ENCODE measurements around the gene PRMT1. TPM values are rescaled to one million over a fixed set of nuclear protein-coding genes. Genes with fewer than 3 reads are reported as not detected.

Gene PRMT1
- total and polyA plus RNA-seq, 2 donors (not counting 1 experiment from before 2014, with no cell fraction given): 175 to 310 TPM

- POLR2A ChIA-PET: interaction anchor here (0.6 to 1.2 kb wide), 3 partner anchors 87 to 296 kb away, joined by 3 to 6 read pairs (median 3); no protein-coding TSS in a partner anchor
- TF ChIP-seq, protein P1, sequence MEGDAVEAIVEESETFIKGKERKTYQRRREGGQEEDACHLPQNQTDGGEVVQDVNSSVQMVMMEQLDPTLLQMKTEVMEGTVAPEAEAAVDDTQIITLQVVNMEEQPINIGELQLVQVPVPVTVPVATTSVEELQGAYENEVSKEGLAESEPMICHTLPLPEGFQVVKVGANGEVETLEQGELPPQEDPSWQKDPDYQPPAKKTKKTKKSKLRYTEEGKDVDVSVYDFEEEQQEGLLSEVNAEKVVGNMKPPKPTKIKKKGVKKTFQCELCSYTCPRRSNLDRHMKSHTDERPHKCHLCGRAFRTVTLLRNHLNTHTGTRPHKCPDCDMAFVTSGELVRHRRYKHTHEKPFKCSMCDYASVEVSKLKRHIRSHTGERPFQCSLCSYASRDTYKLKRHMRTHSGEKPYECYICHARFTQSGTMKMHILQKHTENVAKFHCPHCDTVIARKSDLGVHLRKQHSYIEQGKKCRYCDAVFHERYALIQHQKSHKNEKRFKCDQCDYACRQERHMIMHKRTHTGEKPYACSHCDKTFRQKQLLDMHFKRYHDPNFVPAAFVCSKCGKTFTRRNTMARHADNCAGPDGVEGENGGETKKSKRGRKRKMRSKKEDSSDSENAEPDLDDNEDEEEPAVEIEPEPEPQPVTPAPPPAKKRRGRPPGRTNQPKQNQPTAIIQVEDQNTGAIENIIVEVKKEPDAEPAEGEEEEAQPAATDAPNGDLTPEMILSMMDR (IDR thresholded peaks at IDR 0.05): no peak
- TF ChIP-seq EZH2 (IDR thresholded peaks at IDR 0.05; ENCODE audit: borderline replicate concordance, insufficient read depth, low read depth, low read length, poor library complexity, severe bottlenecking): no peak
- Histone ChIP-seq H2AFZ (ENCODE audit: insufficient read depth, low read depth, low read length, poor library complexity, severe bottlenecking) (no peak overlapping the region), H3K9ac (ENCODE audit: low read length) (no peak overlapping the region), H3K79me2 (ENCODE audit: control insufficient read depth, insufficient read depth, low read length) (peaks cover 61% of the 10 kb centered on the region), H3K4me2 (replicated peaks; ENCODE audit: low read depth, low read length, poor library complexity, severe bottlenecking) (peak overlapping the region; percentile 48), H3K4me3 (ENCODE audit: control extremely low read depth in 1 of 5, extremely low read depth in 1 of 5, insufficient read depth in 1 of 5, low read depth in 2 of 5, low read length in 4 of 5) (no peak overlapping the region), H3K4me1 (ENCODE audit: control insufficient read depth in 2 of 2, insufficient read depth in 2 of 2, low read length in 2 of 2) (peaks cover 32 to 48% of the 10 kb centered on the region in 2 donors), H4K20me1 (ENCODE audit: control insufficient read depth, insufficient read depth, low read length, poor library complexity, severe bottlenecking) (peaks cover 71% of the 10 kb centered on the region), H3K27me3 (replicated peaks in 1 of 4; ENCODE audit: control extremely low read depth in 1 of 4, control insufficient read depth in 3 of 4, insufficient read depth in 4 of 4, low read length in 3 of 4) (no peaks in the 10 kb centered on the region), H3K36me3 (replicated peaks in 1 of 2; ENCODE audit: control extremely low read depth in 1 of 2, control insufficient read depth in 1 of 2, extremely low read depth in 1 of 2, insufficient read depth in 2 of 2, low read length in 1 of 2) (peaks cover 0 to 40% of the 10 kb centered on the region in 2 experiments), H3K27ac (ENCODE audit: low read length in 2 of 2) (peak overlapping the region; percentile 41 to 93), H3K9me3 (ENCODE audit: control extremely low read depth in 1 of 3, control insufficient read depth in 2 of 3, insufficient read depth in 1 of 3, low read length in 2 of 3) (peaks cover 0 to 5% (median 0%) of the 10 kb centered on the region in 3 donors)
- Mint-ChIP-seq H3K9me3 (ENCODE audit: insufficient read depth) (no peaks in the 10 kb centered on the region), H3K27me3 (no peaks in the 10 kb centered on the region), H3K4me1 (peaks cover 43% of the 10 kb centered on the region), H3K27ac (peak overlapping the region; percentile 70), H3K4me3 (no peak overlapping the region)
- ATAC-seq (ENCODE audit: low read depth) (no peak), DNase-seq (peak; percentile 24)
- CTCF ChIA-PET: interaction anchor here (0.6 to 3.9 kb wide), 15 partner anchors 10 to 289 kb away, joined by 3 to 28 read pairs (median 4); partner anchors contain the start of genes ADM5, RRAS and SCAF1
- 81% methylated on average over 6 of the region's 10 CpGs for WGBS (ENCODE audit: insufficient coverage)
- intact Hi-C loops (cut with micrococcal nuclease): loop anchor here (1.0 to 10.0 kb wide), 3 partner anchors 90 to 565 kb away; partner anchors contain the start of genes C19orf73, LIN7B and PPFIA3
Measured at GRCh38 chr19:49679771-49680413, 2.8 kb downstream of the PRMT1 start.

Measured in B cell (primary cell).